Measurements from ENCODE around the gene SLC25A26.

DNA sequence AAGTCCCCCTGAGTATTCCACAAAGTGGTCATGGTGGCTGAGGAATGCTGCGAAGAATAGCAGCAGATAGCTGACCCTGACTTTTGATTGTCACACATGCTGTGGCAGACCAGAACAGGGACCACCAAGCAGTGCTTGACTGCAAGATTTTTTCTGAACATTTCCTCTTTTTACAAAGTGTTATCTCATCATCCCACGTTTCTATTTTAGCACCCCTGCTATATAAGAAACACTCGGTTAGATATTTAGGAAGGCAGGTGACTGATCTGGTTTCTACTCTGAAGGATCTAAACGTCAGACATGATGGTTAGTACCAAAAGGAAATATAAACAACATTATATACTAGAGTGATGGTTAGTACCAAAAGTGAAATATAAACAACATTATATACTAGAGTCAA lies 9.1 kb downstream of the SLC25A26 start:
- TF ChIP-seq, protein P1, sequence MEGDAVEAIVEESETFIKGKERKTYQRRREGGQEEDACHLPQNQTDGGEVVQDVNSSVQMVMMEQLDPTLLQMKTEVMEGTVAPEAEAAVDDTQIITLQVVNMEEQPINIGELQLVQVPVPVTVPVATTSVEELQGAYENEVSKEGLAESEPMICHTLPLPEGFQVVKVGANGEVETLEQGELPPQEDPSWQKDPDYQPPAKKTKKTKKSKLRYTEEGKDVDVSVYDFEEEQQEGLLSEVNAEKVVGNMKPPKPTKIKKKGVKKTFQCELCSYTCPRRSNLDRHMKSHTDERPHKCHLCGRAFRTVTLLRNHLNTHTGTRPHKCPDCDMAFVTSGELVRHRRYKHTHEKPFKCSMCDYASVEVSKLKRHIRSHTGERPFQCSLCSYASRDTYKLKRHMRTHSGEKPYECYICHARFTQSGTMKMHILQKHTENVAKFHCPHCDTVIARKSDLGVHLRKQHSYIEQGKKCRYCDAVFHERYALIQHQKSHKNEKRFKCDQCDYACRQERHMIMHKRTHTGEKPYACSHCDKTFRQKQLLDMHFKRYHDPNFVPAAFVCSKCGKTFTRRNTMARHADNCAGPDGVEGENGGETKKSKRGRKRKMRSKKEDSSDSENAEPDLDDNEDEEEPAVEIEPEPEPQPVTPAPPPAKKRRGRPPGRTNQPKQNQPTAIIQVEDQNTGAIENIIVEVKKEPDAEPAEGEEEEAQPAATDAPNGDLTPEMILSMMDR (IDR thresholded peaks at IDR 0.05): no peak
- no peak for TF ChIP-seq POLR2A (IDR thresholded peaks at IDR 0.05)
